Measurements from ENCODE around the gene TMC6.
"Not testable (repeated sequence)": the region's sequence is repeated elsewhere in the genome, so short reads cannot be mapped to it uniquely, and the experiment has no call there.

TMC6 gene

GRCh38 chr17:78075011-78075410, 53.5 kb downstream of the TMC6 start:
- DNase-seq (no peak), ATAC-seq (no peak)

DNA sequence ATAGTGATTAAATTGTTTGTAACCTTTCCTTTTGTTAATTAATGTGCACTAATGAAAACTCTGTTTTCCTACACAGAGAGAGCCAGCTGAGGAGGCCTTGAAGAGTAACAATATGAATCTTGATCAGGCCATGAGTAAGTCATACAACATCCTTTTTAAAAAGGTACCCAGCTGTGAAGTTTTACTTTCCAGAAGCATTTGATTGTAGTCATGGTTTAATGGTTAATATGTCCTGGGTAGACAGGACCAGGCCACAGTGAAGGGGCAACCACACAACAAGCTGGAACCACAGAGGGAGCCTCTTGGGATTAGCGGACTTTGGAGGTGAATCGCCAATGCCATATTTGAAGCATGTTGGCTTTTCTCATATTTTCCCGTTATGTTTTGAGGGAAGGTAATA, 55.6 kb downstream of the TMC6 start:
- DNase-seq, result no peak
- no peak for ATAC-seq

- ATAC-seq, result no peak
- DNase-seq, result no peak
These were observed 58.9 kb downstream of the TMC6 start for GRCh38 chr17:78069695-78070094.

DNA sequence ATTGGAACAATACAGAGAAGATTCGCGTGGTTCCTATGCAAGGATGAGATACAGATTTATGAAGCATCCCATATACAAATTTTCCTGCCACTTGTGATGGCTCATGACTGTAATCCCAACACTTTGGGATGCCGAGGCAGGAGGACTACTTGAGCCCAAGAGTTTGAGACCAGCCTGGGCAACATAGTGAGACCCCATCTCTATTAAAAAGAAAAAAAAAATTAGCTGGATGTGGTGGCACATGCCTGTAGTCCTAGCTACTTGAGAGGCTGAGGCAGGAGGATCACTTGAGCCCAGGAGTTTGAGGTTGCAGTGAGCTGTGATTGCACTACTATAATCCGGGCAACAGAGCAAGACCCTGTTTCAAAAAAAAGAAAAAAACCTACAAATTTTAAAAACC, 61.6 kb downstream of the TMC6 start:
- not testable (repeated sequence) for DNase-seq, ATAC-seq

- ATAC-seq, result no peak
These were observed 63.8 kb downstream of the TMC6 start for GRCh38 chr17:78064708-78065107.

GRCh38 chr17:78063489-78063888, 65.1 kb downstream of the TMC6 start:
- ATAC-seq, result no peak
- no peak for DNase-seq

More at GRCh38 chr17:78064708-78065107, 63.8 kb downstream of the TMC6 start:
- DNase-seq, result no peak

- ATAC-seq (no peak), DNase-seq (no peak)
These were observed 66.0 kb downstream of the TMC6 start for GRCh38 chr17:78062596-78062995.
